HG03064 (cell line): ENCODE data around the gene DOCK1.
"Not testable (repeated sequence)": the region's sequence is repeated elsewhere in the genome, so short reads cannot be mapped to it uniquely, and the experiment has no call there.

Experiments used
- ATAC-seq: cut with Tn5 transposase; IDR thresholded peaks from one replicate; pipeline ENCODE4 v1.9.1; 2021; ENCODE audit warnings: low read depth; ENCODE audit not compliant: unreplicated experiment

DOCK1 gene

GRCh38 chr10:126902157-126902556, 3.1 kb upstream of the DOCK1 start:
- no peak for ATAC-seq

- no peak for ATAC-seq
Measured at GRCh38 chr10:126903656-126904360, 1.4 kb upstream of the DOCK1 start.

GRCh38 chr10:126904516-126904817, 761 bp upstream of the DOCK1 start:
- no peak for ATAC-seq

GRCh38 chr10:126905776-126906703, 812 bp downstream of the DOCK1 start:
- ATAC-seq = no peak

GRCh38 chr10:126906704-126907422, 1.6 kb downstream of the DOCK1 start:
- no peak for ATAC-seq

GRCh38 chr10:126907423-126907970, 2.3 kb downstream of the DOCK1 start:
- ATAC-seq = no peak

GRCh38 chr10:126908225-126908624, 3.0 kb downstream of the DOCK1 start:
- ATAC-seq = no peak

- no peak for ATAC-seq
Measured at GRCh38 chr10:126908729-126909128, 3.5 kb downstream of the DOCK1 start.

GRCh38 chr10:126909147-126909546, 3.9 kb downstream of the DOCK1 start:
- no peak for ATAC-seq

- ATAC-seq = no peak
Measured at GRCh38 chr10:126910196-126910595, 5.0 kb downstream of the DOCK1 start.

GRCh38 chr10:126910798-126911197, 5.6 kb downstream of the DOCK1 start:
- no peak for ATAC-seq

- ATAC-seq = no peak
Measured at GRCh38 chr10:126911301-126911700, 6.1 kb downstream of the DOCK1 start.

GRCh38 chr10:126913316-126913715, 8.1 kb downstream of the DOCK1 start:
- ATAC-seq = no peak

GRCh38 chr10:126914561-126914960, 9.3 kb downstream of the DOCK1 start:
- ATAC-seq = no peak

GRCh38 chr10:126916952-126917351, 11.7 kb downstream of the DOCK1 start:
- not testable (repeated sequence) for ATAC-seq

- no peak for ATAC-seq
Measured at GRCh38 chr10:126917375-126917774, 12.1 kb downstream of the DOCK1 start.

GRCh38 chr10:126917975-126918908, 13.0 kb downstream of the DOCK1 start:
- ATAC-seq = no peak

GRCh38 chr10:126919426-126919825, 14.2 kb downstream of the DOCK1 start:
- no peak for ATAC-seq

GRCh38 chr10:126921162-126921561, 15.9 kb downstream of the DOCK1 start:
- ATAC-seq = no peak

- no peak for ATAC-seq
Measured at GRCh38 chr10:126921974-126922525, 16.8 kb downstream of the DOCK1 start.
